Measurements from ENCODE around the gene KIF18B. TPM values are rescaled to one million over a fixed set of nuclear protein-coding genes. Genes with fewer than 3 reads are reported as not detected.

KIF18B gene
- total RNA-seq, 1 donor, result 10.8 TPM

- H3K4me3 ChIP-seq (ENCODE audit: low read depth, low read length), result no peak overlapping the region
- DNase-seq (ENCODE audit: low read depth), result no peak
- TF ChIP-seq, protein P1, sequence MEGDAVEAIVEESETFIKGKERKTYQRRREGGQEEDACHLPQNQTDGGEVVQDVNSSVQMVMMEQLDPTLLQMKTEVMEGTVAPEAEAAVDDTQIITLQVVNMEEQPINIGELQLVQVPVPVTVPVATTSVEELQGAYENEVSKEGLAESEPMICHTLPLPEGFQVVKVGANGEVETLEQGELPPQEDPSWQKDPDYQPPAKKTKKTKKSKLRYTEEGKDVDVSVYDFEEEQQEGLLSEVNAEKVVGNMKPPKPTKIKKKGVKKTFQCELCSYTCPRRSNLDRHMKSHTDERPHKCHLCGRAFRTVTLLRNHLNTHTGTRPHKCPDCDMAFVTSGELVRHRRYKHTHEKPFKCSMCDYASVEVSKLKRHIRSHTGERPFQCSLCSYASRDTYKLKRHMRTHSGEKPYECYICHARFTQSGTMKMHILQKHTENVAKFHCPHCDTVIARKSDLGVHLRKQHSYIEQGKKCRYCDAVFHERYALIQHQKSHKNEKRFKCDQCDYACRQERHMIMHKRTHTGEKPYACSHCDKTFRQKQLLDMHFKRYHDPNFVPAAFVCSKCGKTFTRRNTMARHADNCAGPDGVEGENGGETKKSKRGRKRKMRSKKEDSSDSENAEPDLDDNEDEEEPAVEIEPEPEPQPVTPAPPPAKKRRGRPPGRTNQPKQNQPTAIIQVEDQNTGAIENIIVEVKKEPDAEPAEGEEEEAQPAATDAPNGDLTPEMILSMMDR (IDR thresholded peaks at IDR 0.05; ENCODE audit: insufficient read depth, low read length), result no peak
Observed at GRCh38 chr17:44924107-44924544, 23.4 kb downstream of the KIF18B start.

- TF ChIP-seq, protein P1 (IDR thresholded peaks at IDR 0.05; ENCODE audit: insufficient read depth, low read length), result no peak
- no peak overlapping the region for H3K4me3 ChIP-seq (ENCODE audit: low read depth, low read length)
- no peak for DNase-seq (ENCODE audit: low read depth)
Observed at GRCh38 chr17:44922746-44923470, 24.7 kb downstream of the KIF18B start.

GRCh38 chr17:44922136-44922535 is 25.4 kb downstream of the KIF18B start:
- no peak for DNase-seq (ENCODE audit: low read depth)
- no peak overlapping the region for H3K4me3 ChIP-seq (ENCODE audit: low read depth, low read length)
- TF ChIP-seq, protein P1 (IDR thresholded peaks at IDR 0.05; ENCODE audit: insufficient read depth, low read length), result no peak

DNA sequence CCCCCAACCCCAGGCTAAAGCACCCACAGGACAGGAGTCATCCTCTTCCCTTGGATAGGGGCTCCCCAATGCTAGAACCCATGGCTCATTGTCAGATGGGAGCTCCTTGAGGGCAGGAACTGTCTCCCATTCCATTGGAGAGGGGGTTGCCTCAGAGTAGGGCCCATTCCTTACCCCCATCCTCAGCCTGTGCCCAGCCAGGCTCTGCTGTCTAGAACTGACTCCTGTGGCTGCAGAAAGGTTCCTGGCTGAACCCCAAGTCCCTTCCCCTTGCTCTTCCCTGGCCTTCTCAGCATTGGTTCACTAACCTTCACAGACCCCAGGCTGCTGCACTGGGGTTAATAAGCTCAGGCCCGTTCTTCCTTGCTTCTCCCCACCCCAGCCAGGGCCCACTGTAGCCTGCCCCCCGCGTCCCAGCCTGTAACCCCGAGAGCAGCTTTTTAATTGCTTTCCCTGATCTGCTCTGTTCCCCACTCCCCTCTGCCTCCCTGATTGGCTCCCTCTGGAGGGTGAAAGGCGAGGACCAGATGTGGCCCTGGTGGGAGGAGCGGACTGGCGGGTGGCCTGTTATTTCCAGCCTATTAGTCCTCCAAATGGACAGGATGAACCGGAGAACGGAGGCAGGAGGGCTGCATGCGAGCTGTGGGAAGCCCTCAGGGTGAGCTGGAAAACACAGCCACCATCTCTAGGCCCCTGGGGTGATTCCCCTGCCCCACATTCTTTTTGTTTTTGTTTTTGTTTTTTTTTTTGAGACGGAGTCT is 26.3 kb downstream of the KIF18B start:
- no peak for DNase-seq (ENCODE audit: low read depth)
- TF ChIP-seq, protein P1 (IDR thresholded peaks at IDR 0.05; ENCODE audit: insufficient read depth, low read length), result no peak
- no peak overlapping the region for H3K4me3 ChIP-seq (ENCODE audit: low read depth, low read length)

DNA sequence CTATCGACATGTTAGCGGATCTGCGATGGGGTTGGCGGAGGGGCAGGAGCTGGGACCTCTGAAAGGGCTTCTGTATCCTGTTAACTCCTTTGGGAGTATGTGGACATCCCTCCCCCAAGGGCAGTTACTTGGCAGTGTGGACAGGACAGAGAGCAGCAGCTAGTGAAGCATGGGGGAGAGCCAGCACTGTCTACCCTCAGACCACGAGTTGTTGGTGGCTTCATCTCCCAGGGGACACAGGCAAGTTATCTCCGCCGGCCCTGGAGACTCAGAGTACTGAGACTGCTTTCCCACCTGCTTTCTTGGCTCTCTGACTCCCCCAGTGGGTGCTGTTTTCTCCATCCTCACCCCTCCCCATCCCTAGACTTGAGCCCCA is 27.0 kb downstream of the KIF18B start:
- no peak for DNase-seq (ENCODE audit: low read depth)
- no peak overlapping the region for H3K4me3 ChIP-seq (ENCODE audit: low read depth, low read length)
- TF ChIP-seq, protein P1 (IDR thresholded peaks at IDR 0.05; ENCODE audit: insufficient read depth, low read length), result no peak

- DNase-seq (ENCODE audit: low read depth), result peak; percentile 86
- no peak overlapping the region for H3K4me3 ChIP-seq (ENCODE audit: low read depth, low read length)
- TF ChIP-seq, protein P1 (IDR thresholded peaks at IDR 0.05; ENCODE audit: insufficient read depth, low read length), result peak; percentile 85
Observed at GRCh38 chr17:44919885-44920564, 27.5 kb downstream of the KIF18B start.
